PC-3 (cell line): ENCODE data around the gene PBX3. TPM values are rescaled to one million over a fixed set of nuclear protein-coding genes. Genes with fewer than 3 reads are reported as not detected.

Source experiments
- ATAC-seq: fragments of 200-7000 bp; cut with Tn5 transposase; 2 replicates; pipeline ENCODE4 v1.9.1; 2020; ENCODE audit warnings: mild to moderate bottlenecking, moderate library complexity
- BruUV-seq: library from RNA; stranded (reverse); fragments of 400-500 nt; replicated peaks from 2 replicates; lab custom pipeline; 2021; lab: Mats Ljungman, UMichigan
- CTCF ChIA-PET: fragments of 300-600 bp; sonication (Branson Sonifier 250); formaldehyde crosslinking; loops from one replicate; lab custom pipeline; 2022; ENCODE audit warnings: antibody characterized with exemption; lab: Charles Lee
- POLR2A ChIA-PET: fragments of 300-600 bp; sonication (Branson Sonifier 250); formaldehyde crosslinking; loops from one replicate; lab custom pipeline; 2022; ENCODE audit warnings: antibody characterized with exemption; ENCODE audit not compliant: unreplicated experiment; lab: Charles Lee
- DNase-seq: peaks from one replicate; pipeline ENCODE4 v3.0.0-alpha.2; 2015
- H2AFZ ChIP-seq: fragments of 300-600 bp; sonication (generic); 2 replicates; pipeline ENCODE4 v1.6.0; 2016; ENCODE audit warnings: antibody characterized with exemption, low read length
- H3F3A ChIP-seq: fragments of 300-600 bp; sonication (generic); one replicate; pipeline ENCODE4 v1.6.0; 2017; ENCODE audit warnings: antibody characterized with exemption, low read length, control low read depth, mild to moderate bottlenecking; ENCODE audit not compliant: unreplicated experiment
- H3K27ac ChIP-seq: fragments of 300-600 bp; sonication (generic); 2 replicates; pipeline ENCODE4 v1.5.1; 2016; ENCODE audit warnings: mild to moderate bottlenecking, low read length
- H3K27me3 ChIP-seq: fragments of 300-600 bp; sonication (generic); 2 replicates; pipeline ENCODE4 v1.6.1; 2016; ENCODE audit warnings: low read length, mixed read lengths
- H3K36me3 ChIP-seq: fragments of 300-600 bp; sonication (generic); 2 replicates; pipeline ENCODE4 v1.6.1; 2016; ENCODE audit warnings: low read depth, mixed run types, low read length, mixed read lengths
- H3K4me1 ChIP-seq: fragments of 300-600 bp; sonication (generic); 2 replicates; pipeline ENCODE4 v1.5.1; 2016; ENCODE audit warnings: low read length; ENCODE audit not compliant: insufficient read depth
- H3K4me2 ChIP-seq: fragments of 300-600 bp; sonication (generic); 2 replicates; pipeline ENCODE4 v1.6.0; 2016; ENCODE audit warnings: low read length
- H3K4me3 ChIP-seq: fragments of 300-600 bp; sonication (generic); 2 replicates; pipeline ENCODE4 v1.5.1; 2016; ENCODE audit warnings: mild to moderate bottlenecking, low read length, mixed read lengths
- H3K79me2 ChIP-seq: fragments of 300-600 bp; sonication (generic); 2 replicates; pipeline ENCODE4 v1.6.1; 2017; ENCODE audit warnings: low read length, mixed read lengths
- H3K9ac ChIP-seq: fragments of 300-600 bp; sonication (generic); 2 replicates; pipeline ENCODE4 v1.6.0; 2016; ENCODE audit warnings: mild to moderate bottlenecking, low read length
- H3K9me2 ChIP-seq: fragments of 300-600 bp; sonication (generic); replicated peaks from 2 replicates; pipeline ENCODE4 v1.6.1; 2016; ENCODE audit warnings: mixed run types, low read length, mixed read lengths
- H3K9me3 ChIP-seq: fragments of 300-600 bp; sonication (generic); 2 replicates; pipeline ENCODE4 v1.6.1; 2016; ENCODE audit warnings: low read length, mixed read lengths
- H4K20me1 ChIP-seq: fragments of 300-600 bp; sonication (generic); 2 replicates; pipeline ENCODE4 v1.6.1; 2016; ENCODE audit warnings: low read length, mixed read lengths
- CTCF ChIP-seq: fragments of 300-600 bp; sonication (generic); conservative IDR thresholded peaks from 2 replicates; pipeline ENCODE4 v1.5.1; 2017; ENCODE audit warnings: antibody characterized with exemption, low read depth, mild to moderate bottlenecking, low read length
- EZH2 ChIP-seq: fragments of 300-600 bp; sonication (generic); IDR thresholded peaks from one replicate; pipeline ENCODE4 v1.6.1; 2017; ENCODE audit warnings: antibody characterized with exemption, mild to moderate bottlenecking, low read length; ENCODE audit not compliant: unreplicated experiment
- EZH2phosphoT487 ChIP-seq: fragments of 300-600 bp; sonication (generic); IDR thresholded peaks from 2 replicates; pipeline ENCODE4 v1.6.1; 2018; ENCODE audit warnings: mild to moderate bottlenecking, antibody characterized with exemption, low read length, borderline replicate concordance
- intact Hi-C: fragments of 100-400 bp; cut with micrococcal nuclease; formaldehyde crosslinking; loops from 2 replicates; pipeline ENCODE4 v1.9.0; 2023
- total RNA-seq: library from RNA; depleted of rRNA; stranded (reverse); fragments of >200 nt; gene quantifications from 2 replicates; pipeline ENCODE4 v1.2.3, GENCODE V29; 2014

PBX3 gene
- total RNA-seq, 1 experiment from 2014 or later: 35.5 TPM

GRCh38 chr9:125910286-125910685 is 163.1 kb downstream of the PBX3 start:
- H3F3A ChIP-seq: no peaks in the 10 kb centered on the region
- CTCF ChIA-PET: no interaction called here
- no peaks in the 10 kb centered on the region for H3K27me3 ChIP-seq
- H3K79me2 ChIP-seq: no peaks in the 10 kb centered on the region
- H4K20me1 ChIP-seq: no peaks in the 10 kb centered on the region
- no TSS peak for BruUV-seq
- H3K9me3 ChIP-seq: no peaks in the 10 kb centered on the region
- DNase-seq: no peak
- peaks cover 18% of the 10 kb centered on the region; the same call in 1 of the 2 replicates for H3K4me1 ChIP-seq
- H3K4me2 ChIP-seq: no peak overlapping the region
- H3K9ac ChIP-seq: no peak overlapping the region
- H3K9me2 ChIP-seq: no peaks in the 10 kb centered on the region
- no peaks in the 10 kb centered on the region for H3K36me3 ChIP-seq
- intact Hi-C loops: no loop called here
- no peak overlapping the region for H3K4me3 ChIP-seq
- ATAC-seq: no peak
- POLR2A ChIA-PET: no interaction called here
- TF ChIP-seq EZH2phosphoT487 (no peak), CTCF (no peak), EZH2 (no peak)
- no peak overlapping the region for H2AFZ ChIP-seq
- no peak overlapping the region for H3K27ac ChIP-seq

- Histone ChIP-seq H3K4me1 (peaks cover 10% of the 10 kb centered on the region; the same call in 1 of the 2 replicates), H3K9ac (no peak overlapping the region), H3K27ac (no peak overlapping the region), H3K4me3 (no peak overlapping the region), H3K36me3 (no peaks in the 10 kb centered on the region), H3K4me2 (no peak overlapping the region), H3K9me3 (no peaks in the 10 kb centered on the region), H2AFZ (no peak overlapping the region), H3F3A (no peaks in the 10 kb centered on the region), H4K20me1 (no peaks in the 10 kb centered on the region), H3K79me2 (no peaks in the 10 kb centered on the region), H3K9me2 (no peaks in the 10 kb centered on the region), H3K27me3 (no peaks in the 10 kb centered on the region)
- ChIA-PET POLR2A (no interaction called here), CTCF (no interaction called here)
- DNase-seq (no peak), ATAC-seq (no peak)
- no peak for TF ChIP-seq EZH2
- no peak for TF ChIP-seq EZH2phosphoT487
- no peak for TF ChIP-seq CTCF
- intact Hi-C loops: no loop called here
- BruUV-seq: no TSS peak
Observed at GRCh38 chr9:125911861-125912644, 164.9 kb downstream of the PBX3 start.

- Histone ChIP-seq H3K4me1 (peaks cover 10% of the 10 kb centered on the region; the same call in 1 of the 2 replicates), H3K79me2 (no peaks in the 10 kb centered on the region), H3F3A (no peaks in the 10 kb centered on the region), H2AFZ (no peak overlapping the region), H3K9me2 (no peaks in the 10 kb centered on the region), H3K4me2 (no peak overlapping the region), H3K9me3 (no peaks in the 10 kb centered on the region), H4K20me1 (no peaks in the 10 kb centered on the region), H3K27ac (no peak overlapping the region), H3K4me3 (no peak overlapping the region), H3K36me3 (no peaks in the 10 kb centered on the region), H3K27me3 (no peaks in the 10 kb centered on the region), H3K9ac (no peak overlapping the region)
- TF ChIP-seq CTCF (no peak), EZH2 (no peak), EZH2phosphoT487 (no peak)
- BruUV-seq: no TSS peak
- CTCF ChIA-PET: no interaction called here
- intact Hi-C loops: no loop called here
- POLR2A ChIA-PET: no interaction called here
- ATAC-seq (peak; percentile 90), DNase-seq (peak; percentile 54)
Observed at GRCh38 chr9:125912667-125913066, 165.5 kb downstream of the PBX3 start.
